GM12892 (cell line): Measurements from ENCODE around the gene PPARD.

Source experiments
- POLR2A ChIP-seq: IDR thresholded peaks from 2 replicates; pipeline ENCODE4 v1.6.1; 2011; ENCODE audit warnings: low read depth, low read length, control low read depth
- POLR2AphosphoS5 ChIP-seq: IDR thresholded peaks from 2 replicates; pipeline ENCODE4 v1.6.1; 2011; ENCODE audit warnings: low read depth, low read length, control low read depth
- TAF1 ChIP-seq: IDR thresholded peaks from 2 replicates; pipeline ENCODE4 v1.6.1; 2011; ENCODE audit warnings: low read depth, mild to moderate bottlenecking, control low read depth, low read length, borderline replicate concordance

GRCh38 chr6:35297601-35298481 lies 44.5 kb upstream of the PPARD start, which contains the start of gene DEF6:
- TF ChIP-seq POLR2AphosphoS5, result peak; percentile 69; the same call in 1 of the 2 replicates
- peak; percentile 69 for TF ChIP-seq POLR2A
- TF ChIP-seq TAF1, result 0 out of 2 replicates have a peak, but pooled peaks have one; percentile 55
